ENCODE data around the gene PCBP3.

PCBP3 gene

DNA sequence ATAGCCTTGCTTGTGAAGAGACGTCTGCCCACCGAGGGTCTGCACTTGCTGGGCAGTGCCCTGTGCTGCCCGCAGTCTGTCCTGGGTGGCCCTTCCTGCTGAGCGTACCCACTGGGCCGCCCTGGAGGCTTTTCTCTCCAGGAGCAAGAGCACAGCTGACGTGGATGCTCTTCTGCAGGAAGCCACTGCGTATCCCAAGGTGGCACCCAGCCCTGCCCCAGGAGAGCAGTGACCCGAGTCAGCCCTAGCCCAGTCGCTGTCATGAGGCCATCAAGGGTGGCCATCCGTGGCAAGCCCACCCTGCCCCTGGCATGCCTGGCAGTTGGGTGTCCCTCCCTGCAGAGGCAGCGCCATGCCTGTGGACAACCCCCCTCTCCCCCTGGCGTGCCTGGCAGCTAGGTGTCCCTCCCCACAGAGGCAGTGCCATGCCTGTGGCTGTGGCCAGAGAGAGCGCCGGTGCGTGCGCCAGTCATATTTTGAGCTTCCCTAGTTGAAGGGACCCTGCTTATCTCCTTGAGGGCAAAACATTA is 286.8 kb downstream of the PCBP3 start:
- no peak overlapping the region for H3K4me3 ChIP-seq (ENCODE audit: low read length)
- no peak for TF ChIP-seq ZNF274 (IDR thresholded peaks at IDR 0.05; ENCODE audit: low read depth, low read length)

GRCh38 chr21:45930792-45931191 is 287.3 kb downstream of the PCBP3 start:
- no peak for TF ChIP-seq ZNF274 (IDR thresholded peaks at IDR 0.05; ENCODE audit: low read depth, low read length)
- no peak overlapping the region for H3K4me3 ChIP-seq (ENCODE audit: low read length)

DNA sequence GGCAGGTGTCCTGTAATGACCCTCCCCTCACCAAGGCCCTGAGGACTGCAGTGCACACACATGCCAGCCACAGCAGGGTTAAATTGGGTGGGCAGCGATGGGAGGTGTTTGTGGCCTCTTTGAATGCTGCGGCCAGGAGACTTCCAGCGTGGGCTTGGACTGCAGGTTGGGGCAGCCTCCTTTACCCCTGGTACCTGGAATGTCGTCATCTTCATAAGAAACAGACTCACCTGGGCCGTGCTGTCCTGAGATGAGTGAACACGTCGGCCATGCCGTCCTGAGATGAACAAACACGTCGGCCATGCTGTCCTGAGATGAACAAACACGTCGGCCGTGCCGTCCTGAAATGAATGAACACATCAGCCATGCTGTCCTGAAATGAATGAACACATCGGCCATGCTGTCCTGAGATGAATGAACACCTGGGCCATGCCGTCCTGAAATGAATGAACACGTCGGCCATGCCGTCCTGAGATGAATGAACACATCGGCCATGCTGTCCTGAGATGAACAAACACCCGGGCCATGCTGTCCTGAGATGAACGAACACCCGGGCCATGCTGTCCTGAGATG is 288.0 kb downstream of the PCBP3 start:
- H3K4me3 ChIP-seq (ENCODE audit: low read length) = no peak overlapping the region
- no peak for TF ChIP-seq ZNF274 (IDR thresholded peaks at IDR 0.05; ENCODE audit: low read depth, low read length)

DNA sequence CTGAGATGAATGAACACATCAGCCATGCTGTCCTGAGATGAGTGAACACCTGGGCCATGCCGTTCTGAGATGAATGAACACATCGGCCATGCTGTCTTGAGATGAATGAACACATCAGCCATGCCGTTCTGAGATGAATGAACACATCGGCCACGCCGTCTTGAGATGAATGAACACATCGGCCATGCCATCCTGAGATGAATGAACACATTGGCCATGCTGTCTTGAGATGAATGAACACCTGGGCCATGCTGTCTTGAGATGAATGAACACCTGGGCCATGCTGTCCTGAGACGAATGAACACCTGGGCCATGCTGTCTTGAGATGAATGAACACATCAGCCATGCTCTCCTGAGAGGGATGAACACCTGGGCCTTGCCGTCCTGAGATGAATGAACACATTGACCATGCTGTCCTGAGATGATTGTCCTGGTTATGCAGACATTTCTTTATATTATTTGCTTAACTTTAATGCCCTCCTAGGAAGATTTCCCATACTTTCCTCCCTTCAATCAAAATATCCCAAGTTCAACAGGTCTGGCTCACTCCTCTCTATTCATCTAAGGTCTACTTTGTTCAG is 289.5 kb downstream of the PCBP3 start:
- H3K4me3 ChIP-seq (ENCODE audit: low read length) = no peak overlapping the region
- TF ChIP-seq ZNF274 (IDR thresholded peaks at IDR 0.05; ENCODE audit: low read depth, low read length) = no peak

DNA sequence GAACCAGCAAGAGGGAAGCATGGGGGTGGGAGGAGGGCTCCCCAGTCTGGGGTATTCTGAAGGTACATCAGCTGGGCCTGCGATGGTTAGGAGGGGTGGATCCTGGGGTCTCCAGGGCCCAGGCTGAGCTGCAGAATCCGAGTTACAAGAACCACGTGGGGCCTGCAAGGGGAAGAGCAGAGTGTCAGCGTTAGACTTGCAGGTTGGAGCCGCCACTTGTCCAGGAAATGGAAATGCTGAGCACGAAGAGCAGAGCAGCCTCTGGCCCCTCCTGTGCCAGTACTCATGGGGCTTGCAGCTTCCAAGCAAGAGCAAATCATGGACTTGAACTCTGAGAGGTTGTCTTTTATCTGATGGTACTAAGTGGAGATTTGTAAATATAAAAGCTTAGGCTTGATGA is 290.6 kb downstream of the PCBP3 start:
- H3K4me3 ChIP-seq (ENCODE audit: low read length) = no peak overlapping the region
- TF ChIP-seq ZNF274 (IDR thresholded peaks at IDR 0.05; ENCODE audit: low read depth, low read length) = no peak

DNA sequence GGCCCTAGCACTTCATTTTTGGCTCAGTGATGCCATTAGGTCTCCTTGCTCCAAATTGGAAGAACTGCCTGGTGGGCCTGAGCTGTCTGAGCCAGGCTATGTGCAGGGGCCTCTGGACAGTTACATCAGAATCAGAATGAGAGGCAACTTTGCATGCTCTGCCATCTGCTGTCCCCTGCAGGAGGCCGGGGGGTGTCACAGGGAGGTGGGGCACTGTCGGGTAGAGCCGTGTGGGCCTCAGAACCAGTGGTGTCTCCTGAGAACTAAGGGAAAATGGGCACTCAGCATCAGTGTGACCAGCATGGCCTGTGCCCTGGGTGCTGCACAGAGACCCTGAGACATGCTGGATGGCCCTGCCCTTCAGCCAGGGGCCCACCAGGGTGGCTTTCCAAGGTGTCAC is 291.0 kb downstream of the PCBP3 start:
- H3K4me3 ChIP-seq (ENCODE audit: low read length) = no peak overlapping the region
- TF ChIP-seq ZNF274 (IDR thresholded peaks at IDR 0.05; ENCODE audit: low read depth, low read length) = no peak

- no peak overlapping the region for H3K4me3 ChIP-seq (ENCODE audit: low read length)
- TF ChIP-seq ZNF274 (IDR thresholded peaks at IDR 0.05; ENCODE audit: low read depth, low read length) = no peak
Measured at GRCh38 chr21:45935628-45936027, 292.1 kb downstream of the PCBP3 start.

GRCh38 chr21:45937721-45938452 is 294.4 kb downstream of the PCBP3 start:
- TF ChIP-seq ZNF274 (IDR thresholded peaks at IDR 0.05; ENCODE audit: low read depth, low read length) = no peak

GRCh38 chr21:45938453-45938755 is 294.9 kb downstream of the PCBP3 start:
- no peak for TF ChIP-seq ZNF274 (IDR thresholded peaks at IDR 0.05; ENCODE audit: low read depth, low read length)
- no peak overlapping the region for H3K4me3 ChIP-seq (ENCODE audit: low read length)

More at GRCh38 chr21:45937721-45938452, 294.4 kb downstream of the PCBP3 start:
- no peak overlapping the region for H3K4me3 ChIP-seq (ENCODE audit: low read length)

DNA sequence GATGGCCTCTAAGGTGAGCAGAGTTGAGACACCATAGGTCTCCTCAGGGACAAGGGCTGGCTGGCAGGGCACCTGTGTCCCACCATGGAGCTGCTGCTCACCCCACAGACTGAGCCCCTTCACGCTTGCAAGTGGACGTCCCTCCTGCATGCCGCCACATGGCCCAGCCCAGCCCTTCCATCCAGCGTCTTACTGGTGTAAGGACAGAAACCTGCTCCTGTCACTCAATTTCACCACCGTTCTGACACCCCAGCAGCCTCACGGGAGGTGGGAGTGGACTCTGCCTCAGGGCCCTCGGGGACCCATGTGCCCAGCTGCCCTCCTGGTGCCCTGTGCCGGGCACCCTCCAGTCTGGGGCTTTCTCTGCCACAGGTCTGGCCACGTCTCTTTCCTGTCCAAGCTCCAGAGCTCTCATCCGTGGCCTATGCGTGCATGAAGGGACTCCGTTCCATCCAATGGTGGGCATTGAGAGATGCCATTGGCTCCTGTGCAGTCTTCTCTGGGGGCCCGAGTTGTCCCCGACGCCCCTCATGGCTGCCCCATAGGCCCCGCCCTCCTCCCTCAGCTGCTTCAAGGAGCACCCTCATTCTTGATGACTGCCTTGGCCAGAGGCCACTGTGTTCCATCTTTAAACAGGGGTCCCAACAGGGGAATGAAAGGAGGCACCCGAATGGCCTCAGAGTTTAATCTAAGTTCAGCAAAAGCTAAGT is 295.4 kb downstream of the PCBP3 start:
- no peak for TF ChIP-seq ZNF274 (IDR thresholded peaks at IDR 0.05; ENCODE audit: low read depth, low read length)
- no peak overlapping the region for H3K4me3 ChIP-seq (ENCODE audit: low read length)

DNA sequence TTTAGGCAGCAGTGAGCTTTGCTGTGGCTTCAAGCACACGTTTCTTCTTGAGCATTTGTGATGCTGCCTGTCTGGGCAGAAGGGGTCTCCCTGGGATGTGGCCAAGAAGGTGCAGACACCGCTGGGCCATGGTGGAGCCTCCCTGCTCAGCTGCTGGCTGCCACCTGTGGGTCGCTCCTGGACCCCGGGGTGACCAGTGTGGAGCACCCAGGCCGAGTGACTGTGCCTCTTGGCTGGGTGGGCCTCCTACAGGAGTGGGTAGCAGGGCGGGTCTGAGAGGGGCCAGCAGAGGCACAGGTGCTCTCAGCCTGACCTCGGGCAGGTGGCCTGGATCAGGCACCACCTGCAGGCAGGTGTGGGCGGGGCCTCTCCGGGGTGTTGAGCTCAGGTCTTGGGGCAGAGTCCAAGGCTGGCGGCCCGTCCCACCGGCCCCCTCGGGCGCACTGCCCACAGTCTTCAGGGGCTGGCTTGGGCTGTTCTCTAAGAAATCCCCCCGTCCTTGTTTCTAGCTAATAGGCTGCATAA is 296.1 kb downstream of the PCBP3 start:
- H3K4me3 ChIP-seq (ENCODE audit: low read length) = no peak overlapping the region
- TF ChIP-seq ZNF274 (IDR thresholded peaks at IDR 0.05; ENCODE audit: low read depth, low read length) = no peak

GRCh38 chr21:45940091-45940490 is 296.6 kb downstream of the PCBP3 start:
- no peak for TF ChIP-seq ZNF274 (IDR thresholded peaks at IDR 0.05; ENCODE audit: low read depth, low read length)
- no peak overlapping the region for H3K4me3 ChIP-seq (ENCODE audit: low read length)

GRCh38 chr21:45940621-45941337 is 297.3 kb downstream of the PCBP3 start:
- no peak overlapping the region for H3K4me3 ChIP-seq (ENCODE audit: low read length)
- no peak for TF ChIP-seq ZNF274 (IDR thresholded peaks at IDR 0.05; ENCODE audit: low read depth, low read length)

DNA sequence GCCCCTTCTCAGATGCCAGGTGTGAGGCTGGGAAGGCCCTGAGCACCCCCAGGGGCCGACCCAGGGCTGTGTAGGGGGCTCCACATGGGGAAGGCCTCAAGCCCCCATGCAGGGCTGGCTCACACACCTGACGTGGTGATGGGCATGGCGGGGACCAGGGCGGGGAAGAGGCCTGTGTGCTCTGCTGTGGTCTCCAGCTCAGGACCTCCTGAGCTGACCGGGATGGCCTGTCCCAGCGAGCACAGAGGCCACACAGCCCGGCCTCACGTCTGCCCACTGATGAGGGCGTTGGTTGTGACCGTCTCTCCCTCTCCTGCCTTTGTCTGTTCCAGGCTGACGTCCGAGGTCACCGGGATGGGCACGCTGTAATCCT is 297.8 kb downstream of the PCBP3 start:
- no peak for TF ChIP-seq ZNF274 (IDR thresholded peaks at IDR 0.05; ENCODE audit: low read depth, low read length)

More for the DNA sequence above, 297.8 kb downstream of the PCBP3 start:
- no peak overlapping the region for H3K4me3 ChIP-seq (ENCODE audit: low read length)

Measured in GM08714 (cell line).